ENCODE measurements around the gene MYD88. TPM values are rescaled to one million over a fixed set of nuclear protein-coding genes. Genes with fewer than 3 reads are reported as not detected.
A peak's percentile ranks its signal among the peaks of the same experiment; 100 is the strongest.

The MYD88 gene
- total and polyA plus RNA-seq, 4 donors, result 15.4 to 60.3 (median 44.1) TPM

DNA sequence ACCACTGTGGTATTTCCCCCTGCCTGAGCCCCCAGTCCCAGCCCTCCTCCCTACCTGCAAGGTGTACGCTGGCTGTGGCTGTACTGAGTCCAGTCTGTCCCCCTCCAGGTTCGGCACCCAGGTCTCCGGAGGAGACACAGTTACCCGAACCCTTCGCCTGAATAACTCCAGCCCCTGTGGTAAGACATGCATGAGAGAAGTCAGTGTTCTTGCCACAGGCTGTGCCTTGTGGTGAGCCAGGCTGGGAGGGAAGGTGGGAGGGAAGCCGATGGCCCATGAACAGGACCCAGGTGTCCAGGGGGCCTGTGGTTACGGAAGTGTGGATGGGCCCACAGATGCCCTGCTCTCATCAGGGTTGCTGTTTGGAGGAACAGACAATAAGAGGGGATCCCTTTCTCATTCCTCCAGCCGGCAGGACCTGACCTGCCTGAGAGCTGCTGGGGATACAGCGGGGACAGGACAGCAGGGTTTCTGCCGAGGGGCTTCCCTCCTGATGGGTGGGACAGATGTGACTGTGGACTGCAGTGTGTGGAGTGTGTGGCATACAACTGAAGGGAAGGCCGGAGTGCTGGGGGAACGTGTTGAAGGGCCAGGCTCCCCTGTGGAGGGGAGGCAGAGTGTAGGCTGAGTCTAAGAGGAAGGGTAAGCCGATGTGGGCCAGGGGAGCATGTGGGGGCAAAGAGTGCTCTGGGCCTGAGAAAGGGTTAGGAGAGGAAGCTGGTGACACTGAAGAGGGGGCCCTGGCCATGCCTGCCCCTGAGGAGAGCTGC is 23.4 kb upstream of the MYD88 start:
- no peak overlapping the region for H3K4me3 ChIP-seq (ENCODE audit: low read depth in 1 of 3, low read length in 3 of 3)
- 82% methylated on average over 13 of the region's 13 CpGs for WGBS
- no peaks in the 10 kb centered on the region for H3K9me3 ChIP-seq (ENCODE audit: control insufficient read depth in 4 of 4, low read length in 3 of 4)
- no peak overlapping the region for H3K9ac ChIP-seq (ENCODE audit: low read depth in 1 of 2, low read length in 2 of 2)
- no peaks in the 10 kb centered on the region for H3K27me3 ChIP-seq (ENCODE audit: control insufficient read depth in 4 of 4, insufficient read depth in 4 of 4, low read length in 3 of 4)
- H3K4me1 ChIP-seq (ENCODE audit: control insufficient read depth in 4 of 4, insufficient read depth in 4 of 4, low read length in 3 of 4), result peaks cover 0 to 20% (median 11%) of the 10 kb centered on the region in 4 donors
- no peak for TF ChIP-seq RAD21 (IDR thresholded peaks at IDR 0.05)
- no peak for TF ChIP-seq MAX (IDR thresholded peaks at IDR 0.05)
- TF ChIP-seq HNF4G (IDR thresholded peaks at IDR 0.05), result no peak
- DNase-seq (ENCODE audit: low spot score), result no peak
- H3K36me3 ChIP-seq (ENCODE audit: control insufficient read depth in 4 of 4, insufficient read depth in 3 of 4, low read depth in 1 of 4, low read length in 3 of 4), result peaks cover 2 to 4% (median 3%) of the 10 kb centered on the region in 4 donors
- H3K27ac ChIP-seq (ENCODE audit: low read depth in 1 of 2, low read length in 2 of 2), result no peak overlapping the region

GRCh38 chr3:38115645-38116427 is 22.6 kb upstream of the MYD88 start:
- no peaks in the 10 kb centered on the region for H3K27me3 ChIP-seq (ENCODE audit: control insufficient read depth in 4 of 4, insufficient read depth in 4 of 4, low read length in 3 of 4)
- 56% methylated on average over 9 of the region's 9 CpGs for WGBS
- H3K4me1 ChIP-seq (ENCODE audit: control insufficient read depth in 4 of 4, insufficient read depth in 4 of 4, low read length in 3 of 4), result peaks cover 0 to 20% (median 12%) of the 10 kb centered on the region in 4 donors
- H3K9ac ChIP-seq (ENCODE audit: low read depth in 1 of 2, low read length in 2 of 2), result no peak overlapping the region
- no peaks in the 10 kb centered on the region for H3K9me3 ChIP-seq (ENCODE audit: control insufficient read depth in 4 of 4, low read length in 3 of 4)
- H3K36me3 ChIP-seq (ENCODE audit: control insufficient read depth in 4 of 4, insufficient read depth in 3 of 4, low read depth in 1 of 4, low read length in 3 of 4), result peaks cover 4 to 11% (median 9%) of the 10 kb centered on the region in 4 donors
- TF ChIP-seq FOXA1 (IDR thresholded peaks at IDR 0.05) (no peak), JUND (IDR thresholded peaks at IDR 0.05) (no peak), NR2F2 (IDR thresholded peaks at IDR 0.05) (no peak), FOXA2 (IDR thresholded peaks at IDR 0.05) (no peak), MAX (IDR thresholded peaks at IDR 0.05) (no peak), EGR1 (IDR thresholded peaks at IDR 0.05; ENCODE audit: low read depth in 2 of 2) (no peak), HNF4A (conservative IDR thresholded peaks at IDR 0.05) (no peak), SP1 (IDR thresholded peaks at IDR 0.05) (no peak), ATF3 (IDR thresholded peaks at IDR 0.05) (no peak), TAF1 (conservative IDR thresholded peaks at IDR 0.05) (no peak), RAD21 (IDR thresholded peaks at IDR 0.05) (no peak), RXRA (IDR thresholded peaks at IDR 0.05) (no peak), ZBTB33 (IDR thresholded peaks at IDR 0.05) (no peak), GABPA (IDR thresholded peaks at IDR 0.05 in 1 of 2, conservative IDR thresholded peaks at IDR 0.05 in 1 of 2) (no peak), HNF4G (IDR thresholded peaks at IDR 0.05) (no peak), YY1 (IDR thresholded peaks at IDR 0.05) (no peak)
- TF ChIP-seq, protein P1, sequence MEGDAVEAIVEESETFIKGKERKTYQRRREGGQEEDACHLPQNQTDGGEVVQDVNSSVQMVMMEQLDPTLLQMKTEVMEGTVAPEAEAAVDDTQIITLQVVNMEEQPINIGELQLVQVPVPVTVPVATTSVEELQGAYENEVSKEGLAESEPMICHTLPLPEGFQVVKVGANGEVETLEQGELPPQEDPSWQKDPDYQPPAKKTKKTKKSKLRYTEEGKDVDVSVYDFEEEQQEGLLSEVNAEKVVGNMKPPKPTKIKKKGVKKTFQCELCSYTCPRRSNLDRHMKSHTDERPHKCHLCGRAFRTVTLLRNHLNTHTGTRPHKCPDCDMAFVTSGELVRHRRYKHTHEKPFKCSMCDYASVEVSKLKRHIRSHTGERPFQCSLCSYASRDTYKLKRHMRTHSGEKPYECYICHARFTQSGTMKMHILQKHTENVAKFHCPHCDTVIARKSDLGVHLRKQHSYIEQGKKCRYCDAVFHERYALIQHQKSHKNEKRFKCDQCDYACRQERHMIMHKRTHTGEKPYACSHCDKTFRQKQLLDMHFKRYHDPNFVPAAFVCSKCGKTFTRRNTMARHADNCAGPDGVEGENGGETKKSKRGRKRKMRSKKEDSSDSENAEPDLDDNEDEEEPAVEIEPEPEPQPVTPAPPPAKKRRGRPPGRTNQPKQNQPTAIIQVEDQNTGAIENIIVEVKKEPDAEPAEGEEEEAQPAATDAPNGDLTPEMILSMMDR (IDR thresholded peaks at IDR 0.05; ENCODE audit: low read depth, low read length, missing input control), result no peak
- TF ChIP-seq, protein P2, sequence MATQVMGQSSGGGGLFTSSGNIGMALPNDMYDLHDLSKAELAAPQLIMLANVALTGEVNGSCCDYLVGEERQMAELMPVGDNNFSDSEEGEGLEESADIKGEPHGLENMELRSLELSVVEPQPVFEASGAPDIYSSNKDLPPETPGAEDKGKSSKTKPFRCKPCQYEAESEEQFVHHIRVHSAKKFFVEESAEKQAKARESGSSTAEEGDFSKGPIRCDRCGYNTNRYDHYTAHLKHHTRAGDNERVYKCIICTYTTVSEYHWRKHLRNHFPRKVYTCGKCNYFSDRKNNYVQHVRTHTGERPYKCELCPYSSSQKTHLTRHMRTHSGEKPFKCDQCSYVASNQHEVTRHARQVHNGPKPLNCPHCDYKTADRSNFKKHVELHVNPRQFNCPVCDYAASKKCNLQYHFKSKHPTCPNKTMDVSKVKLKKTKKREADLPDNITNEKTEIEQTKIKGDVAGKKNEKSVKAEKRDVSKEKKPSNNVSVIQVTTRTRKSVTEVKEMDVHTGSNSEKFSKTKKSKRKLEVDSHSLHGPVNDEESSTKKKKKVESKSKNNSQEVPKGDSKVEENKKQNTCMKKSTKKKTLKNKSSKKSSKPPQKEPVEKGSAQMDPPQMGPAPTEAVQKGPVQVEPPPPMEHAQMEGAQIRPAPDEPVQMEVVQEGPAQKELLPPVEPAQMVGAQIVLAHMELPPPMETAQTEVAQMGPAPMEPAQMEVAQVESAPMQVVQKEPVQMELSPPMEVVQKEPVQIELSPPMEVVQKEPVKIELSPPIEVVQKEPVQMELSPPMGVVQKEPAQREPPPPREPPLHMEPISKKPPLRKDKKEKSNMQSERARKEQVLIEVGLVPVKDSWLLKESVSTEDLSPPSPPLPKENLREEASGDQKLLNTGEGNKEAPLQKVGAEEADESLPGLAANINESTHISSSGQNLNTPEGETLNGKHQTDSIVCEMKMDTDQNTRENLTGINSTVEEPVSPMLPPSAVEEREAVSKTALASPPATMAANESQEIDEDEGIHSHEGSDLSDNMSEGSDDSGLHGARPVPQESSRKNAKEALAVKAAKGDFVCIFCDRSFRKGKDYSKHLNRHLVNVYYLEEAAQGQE (IDR thresholded peaks at IDR 0.05), result no peak
- H3K4me3 ChIP-seq (ENCODE audit: low read depth in 1 of 3, low read length in 3 of 3), result no peak overlapping the region
- no peak overlapping the region for H3K27ac ChIP-seq (ENCODE audit: low read depth in 1 of 2, low read length in 2 of 2)
- peak; percentile 32 for DNase-seq (ENCODE audit: low spot score)

Data from liver (tissue), 9 donors.